BJ (cell line): ENCODE data around the gene TMEM50B. TPM values are rescaled to one million over a fixed set of nuclear protein-coding genes. Genes with fewer than 3 reads are reported as not detected.

Experiments
- CTCF ChIA-PET: fragments of 350-600 bp; formaldehyde crosslinking; extraction: SDS; loops from one replicate; lab custom pipeline; 2021; ENCODE audit warnings: antibody characterized with exemption, inconsistent platforms; lab: Yijun Ruan, JAX
- POLR2A ChIA-PET: fragments of 300-600 bp; sonication (Branson Sonifier 250); formaldehyde crosslinking; extraction: SDS; loops from one replicate; lab custom pipeline; 2021; ENCODE audit warnings: antibody characterized with exemption; lab: Charles Lee
- DNase-seq: peaks from one replicate; pipeline ENCODE4 v3.0.0-alpha.2; 2011; ENCODE audit warnings: low read depth
- H3K27me3 ChIP-seq: 2 replicates; pipeline ENCODE4 v1.6.0; 2011; ENCODE audit warnings: low read length; ENCODE audit not compliant: control insufficient read depth, insufficient read depth
- H3K36me3 ChIP-seq: 2 replicates; pipeline ENCODE4 v1.5.1; 2011; ENCODE audit warnings: low read length; ENCODE audit not compliant: control insufficient read depth, insufficient read depth
- H3K4me3 ChIP-seq: 2 replicates; pipeline ENCODE4 v1.5.1; 2011; ENCODE audit warnings: low read depth, mild to moderate bottlenecking, control low read depth, low read length
- polyA plus RNA-seq: library from polyadenylated mRNA; depleted of rRNA; stranded (reverse); fragments of >200 nt; gene quantifications from 2 replicates; pipeline ENCODE4 v1.2.3, GENCODE V29; 2011
- TF ChIP-seq, protein P1 (sequence below): IDR thresholded peaks from 2 replicates; pipeline ENCODE4 v1.5.1; 2011; ENCODE audit warnings: low read depth, mild to moderate bottlenecking, control low read depth, inconsistent platforms, low read length, moderate library complexity; ENCODE audit not compliant: insufficient read depth

TMEM50B gene
- polyA plus RNA-seq, 1 experiment, result 23.5 TPM

DNA sequence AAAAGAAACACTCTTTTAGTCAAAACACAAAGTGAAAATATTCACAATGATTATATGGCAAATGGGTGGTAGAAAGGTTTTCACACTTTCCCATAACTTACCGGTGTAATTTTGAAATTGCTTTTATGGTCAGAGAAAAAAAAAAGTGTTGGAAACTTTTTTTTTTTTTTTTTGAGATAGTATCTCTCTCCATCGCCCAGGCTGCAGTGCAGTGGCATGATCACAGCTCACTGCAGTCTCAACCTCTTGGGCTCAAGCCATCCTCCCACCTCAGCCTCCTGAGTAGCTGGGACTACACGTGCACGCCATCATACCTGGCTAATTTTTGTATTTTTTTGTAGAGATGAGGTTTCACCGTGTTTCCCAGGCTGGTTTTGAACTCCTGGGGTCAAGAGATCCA is 73.3 kb downstream of the TMEM50B start:
- TF ChIP-seq, protein P1, sequence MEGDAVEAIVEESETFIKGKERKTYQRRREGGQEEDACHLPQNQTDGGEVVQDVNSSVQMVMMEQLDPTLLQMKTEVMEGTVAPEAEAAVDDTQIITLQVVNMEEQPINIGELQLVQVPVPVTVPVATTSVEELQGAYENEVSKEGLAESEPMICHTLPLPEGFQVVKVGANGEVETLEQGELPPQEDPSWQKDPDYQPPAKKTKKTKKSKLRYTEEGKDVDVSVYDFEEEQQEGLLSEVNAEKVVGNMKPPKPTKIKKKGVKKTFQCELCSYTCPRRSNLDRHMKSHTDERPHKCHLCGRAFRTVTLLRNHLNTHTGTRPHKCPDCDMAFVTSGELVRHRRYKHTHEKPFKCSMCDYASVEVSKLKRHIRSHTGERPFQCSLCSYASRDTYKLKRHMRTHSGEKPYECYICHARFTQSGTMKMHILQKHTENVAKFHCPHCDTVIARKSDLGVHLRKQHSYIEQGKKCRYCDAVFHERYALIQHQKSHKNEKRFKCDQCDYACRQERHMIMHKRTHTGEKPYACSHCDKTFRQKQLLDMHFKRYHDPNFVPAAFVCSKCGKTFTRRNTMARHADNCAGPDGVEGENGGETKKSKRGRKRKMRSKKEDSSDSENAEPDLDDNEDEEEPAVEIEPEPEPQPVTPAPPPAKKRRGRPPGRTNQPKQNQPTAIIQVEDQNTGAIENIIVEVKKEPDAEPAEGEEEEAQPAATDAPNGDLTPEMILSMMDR, result no peak
- ChIA-PET CTCF (interaction anchor here (0.6 to 1.7 kb wide), 6 partner anchors 10 to 1498 kb away, joined by 3 to 4 read pairs (median 3); no protein-coding TSS in a partner anchor), POLR2A (interaction anchor here (0.6 kb wide), 2 partner anchors 9 to 58 kb away, joined by 3 to 5 read pairs; no protein-coding TSS in a partner anchor)
- Histone ChIP-seq H3K36me3 (peaks cover 4% of the 10 kb centered on the region; the same call in 1 of the 2 replicates), H3K27me3 (no peaks in the 10 kb centered on the region), H3K4me3 (no peak overlapping the region)
- DNase-seq, result no peak

DNA sequence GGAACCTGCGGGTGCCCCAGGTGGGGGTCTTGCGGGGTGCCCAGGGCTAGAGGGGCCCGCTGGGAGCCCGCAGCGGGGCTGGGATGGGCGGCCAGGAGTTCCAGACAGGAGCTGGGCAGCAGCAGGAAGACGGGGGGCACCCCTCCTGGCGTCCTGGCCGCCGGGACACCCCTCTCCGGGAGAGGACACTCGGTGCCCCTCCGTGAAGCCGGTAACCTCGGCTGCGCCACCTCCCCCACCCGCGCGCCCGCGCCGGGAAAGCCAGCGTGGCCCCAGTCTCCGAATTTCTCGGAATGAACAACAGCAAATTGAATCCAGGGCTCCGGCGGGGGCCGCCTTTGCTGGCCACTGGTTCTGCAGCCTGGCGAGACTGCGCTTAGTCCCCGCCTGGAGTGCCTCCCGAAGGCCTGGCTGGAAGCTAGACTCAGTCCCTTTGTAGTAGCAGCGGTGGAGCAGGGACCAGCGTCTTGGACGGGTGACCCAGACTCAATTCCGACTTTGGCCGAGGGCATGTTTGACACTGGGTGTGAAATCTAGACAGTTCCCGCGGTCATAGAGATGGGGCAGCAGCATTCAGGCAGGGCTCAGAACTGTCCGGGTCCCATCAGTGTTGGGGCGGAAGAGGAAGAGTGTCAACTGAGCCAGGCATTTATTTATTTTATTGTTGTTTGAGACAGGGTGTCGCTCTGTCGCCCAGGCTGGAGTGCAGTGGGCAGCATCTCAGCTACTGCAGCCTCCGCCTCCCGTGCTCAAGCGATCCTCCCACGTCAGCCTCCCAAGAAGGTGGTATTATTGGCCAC is 75.8 kb downstream of the TMEM50B start:
- TF ChIP-seq, protein P1, result 0 out of 2 replicates have a peak, but pooled peaks have one; percentile 7
- Histone ChIP-seq H3K4me3 (peak overlapping the region; percentile 90), H3K27me3 (no peaks in the 10 kb centered on the region), H3K36me3 (no peaks in the 10 kb centered on the region)
- no peak for DNase-seq
- CTCF ChIA-PET, result interaction anchor here (1.7 kb wide), 2 partner anchors 43 to 204 kb away, joined by 4 to 5 read pairs; no protein-coding TSS in a partner anchor
- POLR2A ChIA-PET, result no interaction called here

DNA sequence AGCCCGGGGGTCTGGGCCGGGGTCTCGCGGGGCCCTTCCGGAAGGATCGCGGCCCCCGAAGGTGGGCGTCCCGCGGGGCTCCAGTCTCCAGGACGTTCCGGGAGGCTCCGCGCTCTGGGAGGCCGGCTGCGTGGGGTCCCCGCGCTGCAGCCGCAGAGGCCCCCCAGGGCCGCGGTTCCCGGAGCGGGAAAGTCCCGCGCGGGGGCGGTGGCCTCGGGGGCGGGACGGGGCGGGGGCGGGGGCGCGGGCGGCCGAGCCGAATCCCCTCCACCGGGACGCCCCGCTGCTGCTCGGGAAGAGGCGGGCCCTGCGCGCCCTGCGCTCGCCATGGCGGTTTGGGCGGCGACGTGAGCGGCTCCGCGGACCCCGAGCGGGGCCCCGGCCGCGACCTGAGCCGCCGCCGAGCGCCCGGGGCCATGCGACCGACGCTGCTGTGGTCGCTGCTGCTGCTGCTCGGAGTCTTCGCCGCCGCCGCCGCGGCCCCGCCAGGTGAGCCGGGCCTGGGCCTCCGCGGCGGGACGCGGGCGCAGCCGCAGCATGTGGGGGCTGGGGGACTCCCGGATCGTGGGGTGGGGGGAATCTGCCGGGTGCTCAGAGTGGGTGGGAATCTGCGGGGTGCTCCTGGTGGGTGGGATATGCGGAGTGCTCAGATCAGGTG is 76.5 kb downstream of the TMEM50B start, which contains the start of gene IFNGR2:
TSS of gene IFNGR2 (plus strand) at position 286 of the 658 bp plus-strand sequence. CDS start at position 417, 131 bp downstream.
- DNase-seq, result no peak
- TF ChIP-seq, protein P1, result no peak
- Histone ChIP-seq H3K4me3 (peak within 1 kb of the TSS; percentile 90), H3K27me3 (no peaks in the 10 kb centered on the region), H3K36me3 (no peaks in the 10 kb centered on the region)
- ChIA-PET POLR2A (interaction anchor here (1.1 kb wide), 1 partner anchor 79 kb away, joined by 3 read pairs; the partner anchor contains the start of gene IFNAR1), CTCF (no interaction called here)

DNA sequence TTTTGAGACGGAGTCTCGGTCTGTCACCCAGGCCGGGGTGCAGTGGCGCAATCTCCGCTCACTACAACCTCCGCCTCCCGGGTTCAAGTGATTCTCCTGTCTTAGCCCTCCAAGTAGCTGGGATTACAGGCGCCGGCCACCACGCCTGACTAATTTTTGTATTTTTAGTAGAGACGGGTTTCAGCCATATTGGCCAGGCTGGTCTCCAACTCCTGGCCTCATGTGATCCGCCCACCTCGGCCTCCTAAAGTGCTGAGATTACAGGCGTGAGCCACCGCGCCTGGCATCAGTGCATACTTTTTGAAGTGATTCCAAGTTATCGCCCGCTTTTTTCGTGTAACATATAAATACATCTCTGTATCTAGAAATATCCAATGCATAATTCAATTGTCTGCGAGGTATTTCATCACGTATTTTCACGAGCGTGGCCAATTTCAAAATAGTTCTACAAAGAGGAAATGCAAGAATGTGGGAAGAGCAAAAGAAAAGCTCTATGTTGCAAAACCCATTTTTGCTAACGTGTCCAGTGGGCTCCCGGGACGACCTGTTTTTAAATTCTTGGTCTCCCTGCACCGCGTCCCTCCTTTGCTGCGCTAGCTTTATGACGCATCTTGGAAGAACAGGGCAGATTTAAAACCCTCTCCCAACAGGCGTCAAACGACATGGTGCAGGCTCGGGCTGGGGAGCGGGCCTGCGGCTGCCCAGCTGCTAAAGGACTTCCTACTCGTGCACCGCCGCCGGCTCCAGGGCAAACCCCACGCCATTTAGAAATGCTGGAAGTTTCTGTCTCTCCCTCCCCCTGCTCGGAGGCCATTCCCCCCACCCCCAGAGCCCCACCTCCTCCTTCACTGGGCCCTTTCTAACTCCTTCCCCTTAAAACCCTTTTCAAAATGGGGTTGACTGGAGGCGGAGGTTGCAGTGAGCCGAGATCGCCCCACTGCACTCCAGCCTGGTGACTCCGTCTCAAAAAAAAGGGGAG is 77.5 kb downstream of the TMEM50B start:
- TF ChIP-seq, protein P1, result no peak
- peak; percentile 56 for DNase-seq
- ChIA-PET CTCF (interaction anchor here (0.8 to 1.5 kb wide), 3 partner anchors 16 to 199 kb away, joined by 3 to 4 read pairs (median 3); no protein-coding TSS in a partner anchor), POLR2A (interaction anchor here (1.1 kb wide), 1 partner anchor 78 kb away, joined by 3 read pairs; the partner anchor contains the start of gene IFNAR1)
- no peaks in the 10 kb centered on the region for H3K36me3 ChIP-seq
- peak overlapping the region; percentile 90 for H3K4me3 ChIP-seq
- no peaks in the 10 kb centered on the region for H3K27me3 ChIP-seq
